Measurements from ENCODE around the gene FAM180B. TPM values are rescaled to one million over a fixed set of nuclear protein-coding genes. Genes with fewer than 3 reads are reported as not detected.

The FAM180B gene
- total RNA-seq, 1 donor from 2014 or later: not detected

DNA sequence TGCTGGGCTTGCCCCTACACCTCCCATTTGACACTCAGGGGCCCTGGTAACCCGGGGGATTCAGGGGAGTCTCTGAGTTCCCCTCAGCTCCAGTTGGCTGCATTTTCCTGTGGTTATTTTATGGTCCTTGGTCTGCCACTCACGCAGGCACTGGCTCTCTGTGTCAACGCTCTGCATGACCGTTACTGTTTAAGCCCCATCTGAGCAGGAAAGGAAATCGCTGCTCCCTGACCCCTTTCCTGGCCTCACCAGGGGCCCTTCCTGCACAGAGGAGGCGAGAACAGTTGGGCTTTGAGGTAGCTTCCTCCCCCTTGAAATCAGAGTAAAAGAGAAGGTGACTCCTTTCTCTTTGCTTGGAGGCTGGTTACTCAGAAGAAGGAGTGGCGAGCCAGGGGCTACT is 5.3 kb downstream of the FAM180B start:
- DNase-seq: no peak
- intact Hi-C loops (cut with DNase I): no loop called here
- no peak for ATAC-seq (ENCODE audit: poor library complexity)

DNA sequence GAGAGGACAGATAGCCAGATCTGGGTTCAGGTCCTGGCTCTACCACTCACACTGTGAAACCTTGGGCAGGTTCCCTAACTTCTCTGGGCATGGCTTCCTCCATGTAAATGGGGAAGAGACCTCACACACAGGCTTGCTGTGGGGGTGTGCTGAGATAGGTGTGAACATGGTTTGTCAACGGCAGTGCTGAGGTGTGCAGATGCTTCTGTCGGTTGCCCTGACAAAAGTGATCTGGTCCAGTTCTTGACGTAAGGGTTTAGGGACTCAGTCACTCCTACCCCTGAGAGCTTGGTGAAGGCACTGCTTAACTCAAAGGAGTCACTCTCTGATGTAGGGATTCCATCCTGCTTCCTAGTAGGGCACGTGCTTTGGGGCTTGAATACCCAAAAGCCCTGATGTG is 5.8 kb downstream of the FAM180B start:
- DNase-seq: no peak
- no peak for ATAC-seq (ENCODE audit: poor library complexity)
- intact Hi-C loops (cut with DNase I): no loop called here

DNA sequence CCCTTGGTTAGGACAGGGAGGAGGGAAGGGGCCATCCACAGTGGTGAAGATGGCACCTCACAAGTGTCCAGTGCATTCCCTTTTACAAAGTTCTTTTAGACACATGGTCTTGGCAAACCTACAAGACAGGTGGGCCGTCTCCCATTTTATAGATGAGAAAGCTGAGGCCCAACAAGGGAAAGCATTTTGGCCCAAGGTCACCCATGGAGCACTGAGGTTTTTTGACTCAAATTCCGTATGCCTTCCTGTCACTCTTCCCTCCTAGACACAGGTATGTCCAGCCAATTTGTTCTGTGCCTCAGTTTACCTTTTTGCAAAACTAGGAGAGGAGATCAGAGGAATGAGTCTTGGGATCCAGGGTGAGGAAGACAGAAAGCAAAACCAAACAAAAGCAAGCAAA is 6.5 kb downstream of the FAM180B start:
- intact Hi-C loops (cut with DNase I): no loop called here
- DNase-seq: no peak
- ATAC-seq (ENCODE audit: poor library complexity): no peak

DNA sequence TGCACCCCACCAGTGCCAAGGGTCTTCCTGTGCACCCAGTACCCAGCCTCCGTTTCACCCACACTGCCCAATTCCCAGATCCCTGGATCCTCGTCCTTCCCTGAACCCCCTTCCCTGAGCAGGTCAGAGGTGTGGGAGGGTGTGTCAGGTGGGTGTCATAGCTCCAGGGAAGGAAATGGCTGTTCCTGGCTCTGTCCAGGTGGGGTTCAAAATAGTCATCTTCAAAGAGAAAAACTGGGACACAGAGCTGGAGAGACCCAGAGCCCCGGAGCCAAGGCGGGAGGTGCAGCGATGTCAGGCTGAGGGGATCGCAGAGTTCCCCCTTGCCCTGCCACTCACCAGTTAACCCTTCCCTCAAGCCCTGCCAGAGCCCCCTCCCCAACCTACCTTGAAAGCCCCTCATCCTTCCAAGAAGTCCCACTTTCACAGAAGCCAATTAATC is 7.0 kb downstream of the FAM180B start:
- no peak for ATAC-seq (ENCODE audit: poor library complexity)
- DNase-seq: no peak
- intact Hi-C loops (cut with DNase I): no loop called here

DNA sequence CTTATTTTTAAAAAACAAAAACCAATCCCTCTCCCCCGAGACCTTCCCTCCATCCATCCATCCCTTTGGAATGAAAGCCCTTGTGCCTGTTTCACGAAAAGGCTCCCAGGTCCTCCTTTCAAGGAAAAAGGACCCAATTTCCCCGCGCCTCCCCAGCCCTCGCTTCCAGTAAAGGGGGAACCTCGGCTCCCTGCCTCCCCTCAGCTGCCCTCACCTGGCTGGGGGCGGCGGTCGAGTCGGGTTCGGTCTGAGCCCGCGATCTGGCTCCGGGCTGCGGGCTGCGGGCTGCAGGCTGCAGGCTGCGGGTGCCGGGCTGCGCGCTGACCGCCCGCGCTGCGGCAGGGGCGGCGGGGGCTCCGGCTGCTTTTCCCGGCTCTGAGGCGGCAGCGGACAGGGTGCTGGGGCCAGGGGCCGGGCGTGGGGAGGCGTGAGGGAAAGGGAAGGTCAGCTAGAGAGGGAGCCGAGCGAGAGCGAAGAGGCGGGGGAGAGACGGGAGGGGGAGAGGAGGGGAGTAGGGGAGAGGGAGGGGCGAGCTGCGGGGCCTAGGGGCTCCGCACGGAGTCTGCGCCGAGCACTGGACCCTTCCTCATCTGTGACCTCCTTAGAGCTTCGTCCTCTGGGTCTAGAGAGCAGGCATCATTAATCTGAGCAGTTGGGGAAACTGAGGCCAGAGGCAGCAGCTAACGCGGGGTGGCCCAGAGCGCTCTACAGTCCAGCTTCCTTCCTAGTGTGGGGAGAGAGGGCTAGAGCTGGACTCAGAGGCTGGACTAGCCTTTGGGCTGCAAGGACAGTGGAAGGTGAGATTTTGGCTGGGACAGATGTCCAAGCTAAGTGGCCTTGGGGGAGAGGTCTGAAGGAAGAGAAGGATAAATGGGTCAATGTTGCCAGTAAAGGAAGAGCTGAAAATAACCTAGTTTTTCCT is 7.7 kb downstream of the FAM180B start, which contains the start of gene C1QTNF4:
Gene C1QTNF4, minus strand, starts transcription at position 478 of the 922 bp plus-strand sequence. CDS start 3,601 bp downstream, outside the sequence.
- ATAC-seq (ENCODE audit: poor library complexity): no peak
- DNase-seq: no peak
- intact Hi-C loops (cut with DNase I): no loop called here

DNA sequence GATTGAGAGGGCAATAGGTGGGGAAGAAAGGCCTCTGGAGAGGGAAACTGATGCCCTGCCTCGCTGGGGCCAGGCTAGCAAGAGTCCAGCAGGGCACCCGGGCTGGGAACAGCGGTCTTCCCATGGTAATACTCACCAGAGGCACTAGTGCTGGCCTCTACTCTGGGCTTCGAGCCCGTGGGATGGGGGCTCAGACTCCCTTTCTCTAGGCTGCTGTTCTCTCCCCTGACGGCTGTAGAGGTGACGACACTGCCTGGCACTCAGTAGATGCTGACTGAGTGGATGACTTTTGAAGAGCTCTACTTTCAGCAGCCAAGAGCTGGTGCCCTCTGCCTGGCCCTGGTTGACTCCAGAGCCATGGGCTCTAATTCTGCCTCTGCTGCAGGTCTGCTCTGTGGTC is 8.6 kb downstream of the FAM180B start:
- intact Hi-C loops (cut with DNase I): no loop called here
- DNase-seq (peak; percentile 61), ATAC-seq (ENCODE audit: poor library complexity) (peak; percentile 94)

DNA sequence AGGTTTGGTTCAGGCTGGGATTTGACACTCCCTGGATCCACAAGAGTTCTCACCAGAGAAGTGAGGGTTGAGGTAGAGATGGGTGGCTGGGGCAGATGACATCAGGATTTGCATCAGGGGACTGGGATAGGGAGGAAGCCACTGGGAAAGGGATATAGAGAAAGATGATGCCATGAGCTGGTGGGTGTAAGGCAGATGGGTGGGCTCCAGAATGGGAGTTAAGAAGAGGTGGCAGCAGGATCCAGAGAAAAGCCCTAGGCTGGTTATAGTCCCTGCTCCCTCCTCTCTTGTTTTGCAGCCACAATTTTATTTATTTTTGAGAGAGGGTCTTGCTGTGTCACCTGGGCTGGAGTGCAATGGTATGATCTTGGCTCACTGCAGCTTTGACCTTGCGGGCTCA is 9.5 kb downstream of the FAM180B start:
- DNase-seq (no peak), ATAC-seq (ENCODE audit: poor library complexity) (no peak)
- intact Hi-C loops (cut with DNase I): no loop called here

DNA sequence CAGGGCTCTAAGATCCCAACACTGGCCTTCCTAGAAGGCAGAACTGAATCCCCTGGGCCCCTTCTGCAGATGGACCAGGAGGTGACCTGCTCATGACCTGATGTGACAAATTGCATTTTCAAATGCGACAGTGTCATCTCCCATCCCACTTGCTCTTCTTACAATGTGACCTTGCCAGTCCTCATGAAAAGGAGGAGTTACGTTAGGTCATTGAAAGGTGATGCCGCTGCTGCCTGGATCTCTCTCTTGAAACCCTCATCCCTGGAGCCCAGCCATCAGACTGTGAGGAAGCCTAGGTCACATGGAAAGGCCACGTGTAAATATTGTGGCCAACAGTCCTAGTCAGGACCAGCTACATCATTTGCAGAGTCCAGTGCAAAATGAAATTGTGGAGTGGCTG is 13.4 kb downstream of the FAM180B start:
- DNase-seq (no peak), ATAC-seq (ENCODE audit: poor library complexity) (no peak)
- intact Hi-C loops (cut with DNase I): loop anchor here (10.0 kb wide), 1 partner anchor 95 kb away; no protein-coding TSS in a partner anchor

DNA sequence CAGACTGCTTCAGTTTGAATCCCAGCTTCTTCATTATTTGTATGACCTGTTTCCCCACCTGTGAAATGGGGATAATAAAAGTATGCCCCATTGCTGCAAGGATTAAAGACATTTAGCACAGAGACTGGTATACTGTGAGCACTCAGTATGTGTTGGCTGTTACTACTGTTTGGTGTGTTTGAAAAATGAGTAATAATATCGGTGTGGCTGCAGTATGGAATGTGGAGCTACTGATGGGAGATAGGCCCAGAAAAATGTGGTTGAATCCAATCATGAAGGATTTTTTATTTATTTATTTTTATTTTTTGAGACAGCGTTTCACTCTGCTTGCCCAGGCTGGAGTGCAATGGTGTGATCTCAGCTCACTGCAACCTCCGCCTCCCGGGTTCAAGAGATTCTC is 16.8 kb downstream of the FAM180B start:
- intact Hi-C loops (cut with DNase I): loop anchor here (10.0 kb wide), 1 partner anchor 98 kb away; no protein-coding TSS in a partner anchor
- DNase-seq (no peak), ATAC-seq (ENCODE audit: poor library complexity) (no peak)

DNA sequence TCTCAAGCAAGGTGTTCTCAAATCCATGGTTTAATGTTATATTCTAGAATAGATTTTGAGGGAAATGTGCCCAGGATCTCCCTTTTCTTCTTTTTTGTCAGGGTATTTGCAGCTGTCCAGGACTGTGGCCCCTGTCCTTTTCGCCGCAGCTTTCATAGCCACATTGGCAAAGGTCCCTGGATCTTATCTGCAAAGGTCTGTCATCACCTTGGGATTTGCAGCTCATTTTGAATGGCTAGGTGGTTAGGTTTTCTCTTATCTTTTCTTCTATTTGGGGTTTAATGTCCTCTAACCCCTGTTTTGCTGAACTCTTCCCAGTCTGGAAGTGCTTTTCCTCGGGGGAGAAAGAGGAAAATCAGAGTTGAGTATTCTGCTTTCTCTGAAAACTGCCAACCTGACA is 19.4 kb downstream of the FAM180B start:
- no peak for DNase-seq
- peak; percentile 53 for ATAC-seq (ENCODE audit: poor library complexity)
- intact Hi-C loops (cut with DNase I): loop anchor here (10.0 kb wide), 1 partner anchor 101 kb away; no protein-coding TSS in a partner anchor

DNA sequence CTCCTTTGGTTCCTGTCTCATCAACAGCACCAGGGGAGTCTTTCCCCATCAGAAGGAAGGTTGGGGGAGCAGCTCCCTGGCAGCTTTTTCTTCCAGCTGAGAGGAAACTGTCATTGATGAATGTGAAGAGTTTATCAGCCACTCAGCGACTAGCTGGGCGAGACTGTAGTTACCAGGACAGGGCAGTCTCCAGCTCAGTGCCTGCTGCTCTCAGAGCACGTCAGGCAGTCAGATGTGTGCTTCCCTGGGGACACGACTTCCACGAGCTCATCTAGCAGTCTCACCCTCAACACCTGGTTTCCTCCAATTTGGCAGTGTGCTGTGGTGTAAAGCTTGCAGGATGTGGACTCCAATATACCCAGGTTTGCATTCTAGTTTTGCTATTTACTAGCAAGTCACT is 20.3 kb downstream of the FAM180B start:
- peak; percentile 81 for ATAC-seq (ENCODE audit: poor library complexity)
- DNase-seq: no peak
- intact Hi-C loops (cut with DNase I): loop anchor here (10.0 kb wide), 1 partner anchor 102 kb away; no protein-coding TSS in a partner anchor

DNA sequence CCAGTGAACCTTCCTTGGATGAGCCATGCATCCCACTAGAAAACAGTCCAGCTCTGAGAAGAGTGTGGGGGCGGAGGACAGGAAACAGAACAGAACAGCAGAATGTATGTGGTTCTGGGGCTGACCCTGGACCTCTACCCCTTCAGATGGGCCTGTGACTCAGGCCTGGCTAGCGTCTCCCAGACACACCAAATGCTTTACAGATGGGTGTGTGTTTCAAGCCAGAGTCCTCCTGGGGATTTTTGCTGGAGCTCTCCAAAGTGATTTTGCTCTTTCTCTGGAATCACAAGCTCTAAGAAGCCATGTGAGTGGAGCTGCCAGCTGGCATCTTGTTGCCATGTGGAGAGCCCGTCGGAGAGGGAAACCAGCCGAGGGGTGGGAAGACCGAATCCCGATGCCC is 20.9 kb downstream of the FAM180B start:
- DNase-seq: peak; percentile 70
- intact Hi-C loops (cut with DNase I): loop anchor here (10.0 kb wide), 1 partner anchor 103 kb away; no protein-coding TSS in a partner anchor
- peak; percentile 56 for ATAC-seq (ENCODE audit: poor library complexity)

DNA sequence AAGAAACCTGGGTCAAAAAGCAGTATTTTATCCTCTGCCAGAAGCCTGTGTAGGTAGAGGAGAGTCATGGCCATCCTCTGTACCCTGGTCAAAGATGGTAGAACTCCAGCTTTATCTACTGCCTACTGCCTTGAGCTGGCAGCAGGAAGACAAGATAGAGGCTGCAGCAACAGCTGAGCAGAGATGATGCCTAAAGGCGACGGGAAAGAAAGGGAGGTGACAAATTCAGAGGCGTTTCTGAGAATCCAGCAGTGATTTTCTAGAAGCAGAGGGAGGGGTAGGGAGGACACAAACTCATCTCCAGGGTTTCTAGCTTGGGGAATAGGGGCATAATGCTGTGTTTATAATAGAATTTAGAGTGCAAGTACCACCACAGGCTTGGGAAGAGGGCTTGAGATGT is 23.2 kb downstream of the FAM180B start:
- ATAC-seq (ENCODE audit: poor library complexity) (no peak), DNase-seq (no peak)
- intact Hi-C loops (cut with DNase I): loop anchor here (10.0 kb wide), 1 partner anchor 105 kb away; no protein-coding TSS in a partner anchor

DNA sequence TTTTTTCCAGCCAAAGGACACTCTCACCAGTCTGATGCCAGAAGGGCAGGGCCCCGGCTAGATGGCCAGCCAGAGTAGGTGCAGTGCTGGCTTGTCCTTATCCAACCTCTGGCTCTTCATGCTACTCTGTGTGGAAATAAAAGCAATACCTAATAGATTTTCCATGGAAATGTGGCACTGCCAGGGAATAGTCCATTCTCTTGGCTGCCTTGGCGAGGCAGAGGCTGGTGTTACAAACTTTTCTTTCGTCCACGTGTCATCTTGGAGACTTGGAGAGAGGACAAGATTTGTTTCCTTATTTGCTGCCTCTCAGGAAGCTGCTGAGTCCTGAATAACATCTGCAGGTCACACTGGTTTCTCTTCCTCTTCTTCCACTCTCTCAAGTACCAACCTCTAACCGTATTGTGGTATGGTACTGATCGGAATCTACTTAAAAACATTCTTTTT is 24.9 kb downstream of the FAM180B start:
- ATAC-seq (ENCODE audit: poor library complexity): peak; percentile 55
- intact Hi-C loops (cut with DNase I): no loop called here
- DNase-seq: no peak

DNA sequence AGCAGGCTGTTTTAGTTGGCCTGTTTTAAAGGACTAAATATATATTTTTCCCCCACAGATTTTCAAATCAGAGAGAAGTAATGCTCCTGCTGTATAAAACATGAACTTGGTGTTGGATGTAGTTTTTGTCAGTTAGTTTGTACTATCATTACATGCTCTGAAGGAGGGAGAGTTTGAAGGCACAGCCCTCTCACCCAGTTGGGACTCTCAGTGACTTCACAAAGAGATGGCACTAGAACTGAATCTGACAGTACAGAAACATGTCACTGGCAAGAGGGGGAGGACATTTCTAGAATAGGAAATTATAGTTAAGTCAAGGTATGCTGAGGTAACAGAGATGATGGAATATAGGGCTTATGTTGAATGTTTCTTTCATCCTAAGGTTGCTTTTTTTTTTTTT is 28.8 kb downstream of the FAM180B start:
- intact Hi-C loops (cut with DNase I): no loop called here
- no peak for DNase-seq
- no peak for ATAC-seq (ENCODE audit: poor library complexity)

DNA sequence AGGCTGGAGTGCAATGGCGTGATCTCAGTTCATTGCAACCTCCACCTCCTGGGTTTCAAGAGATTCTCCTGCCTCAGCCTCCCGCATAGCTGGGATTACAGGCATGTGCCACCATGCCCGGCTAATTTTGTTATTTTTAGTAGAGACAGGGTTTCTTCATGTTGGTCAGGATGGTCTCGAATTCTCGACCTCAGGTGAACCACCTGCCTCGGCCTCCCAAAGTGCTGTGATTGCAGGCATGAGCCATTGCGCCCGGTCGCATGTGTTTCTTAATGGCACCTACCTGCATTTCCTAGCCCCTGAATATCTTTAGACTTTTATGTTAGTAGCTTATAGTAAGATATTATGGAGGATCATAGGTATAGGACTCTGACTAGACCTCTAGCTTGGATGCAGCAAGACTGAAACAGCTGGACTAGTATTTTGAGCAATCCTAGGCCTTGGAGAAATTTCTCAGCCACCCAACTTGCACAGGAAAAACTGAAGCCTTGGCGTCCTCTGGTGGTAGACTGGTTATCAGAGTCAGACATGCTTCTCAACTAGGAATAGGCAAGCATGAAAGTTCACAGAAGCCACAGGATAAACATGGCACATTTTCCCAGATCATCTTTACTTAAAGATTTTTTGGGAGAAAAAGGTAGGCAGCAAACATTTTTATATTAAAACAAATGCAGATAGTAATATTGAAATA is 30.4 kb downstream of the FAM180B start:
- DNase-seq: no peak
- intact Hi-C loops (cut with DNase I): no loop called here
- ATAC-seq (ENCODE audit: poor library complexity): peak; percentile 79

DNA sequence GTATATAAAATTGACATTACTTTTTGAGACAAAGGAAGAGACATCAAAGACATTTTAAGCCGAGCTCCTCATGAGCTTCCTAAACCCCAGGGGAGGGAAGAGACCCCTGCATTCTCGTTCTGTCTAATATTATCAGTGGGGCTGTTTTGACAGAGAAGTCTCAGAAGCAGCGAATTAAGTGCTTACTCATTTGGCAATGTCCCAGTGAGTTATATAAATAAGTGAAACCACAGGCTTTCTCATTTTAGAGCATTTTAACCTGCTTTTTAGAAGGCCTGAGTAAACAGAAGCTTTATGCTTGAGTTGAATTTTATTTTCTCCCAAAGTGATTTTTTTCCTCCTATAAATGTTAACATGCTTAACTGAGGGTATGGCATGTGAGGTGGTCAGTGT is 30.9 kb downstream of the FAM180B start:
- intact Hi-C loops (cut with DNase I): no loop called here
- ATAC-seq (ENCODE audit: poor library complexity) (no peak), DNase-seq (no peak)

DNA sequence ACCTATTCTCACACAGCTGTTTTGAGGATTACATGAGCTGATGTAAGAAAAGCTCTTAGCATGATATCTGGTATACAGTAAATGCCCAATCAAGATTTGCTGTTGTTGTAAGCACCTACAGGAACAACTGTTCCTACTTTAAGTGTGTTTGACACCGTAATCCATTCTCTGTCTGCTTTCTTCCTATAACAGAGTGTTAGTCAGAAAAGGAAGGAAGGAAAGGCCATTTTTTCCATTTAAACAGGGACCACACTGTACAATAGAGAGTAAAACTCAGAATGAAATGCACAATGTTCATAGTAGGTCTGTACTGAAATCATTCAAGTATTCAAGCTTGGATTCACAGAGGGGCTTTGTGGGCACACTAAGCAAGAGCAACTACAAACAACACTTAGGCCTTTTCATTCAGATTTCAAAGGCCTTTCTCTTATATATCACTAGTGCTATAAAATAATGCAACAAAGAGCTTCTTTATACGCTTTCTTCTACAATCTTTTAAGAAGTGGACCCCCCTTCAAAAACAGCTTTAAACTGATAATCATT is 34.4 kb downstream of the FAM180B start:
- intact Hi-C loops (cut with DNase I): no loop called here
- DNase-seq (no peak), ATAC-seq (ENCODE audit: poor library complexity) (no peak)

DNA sequence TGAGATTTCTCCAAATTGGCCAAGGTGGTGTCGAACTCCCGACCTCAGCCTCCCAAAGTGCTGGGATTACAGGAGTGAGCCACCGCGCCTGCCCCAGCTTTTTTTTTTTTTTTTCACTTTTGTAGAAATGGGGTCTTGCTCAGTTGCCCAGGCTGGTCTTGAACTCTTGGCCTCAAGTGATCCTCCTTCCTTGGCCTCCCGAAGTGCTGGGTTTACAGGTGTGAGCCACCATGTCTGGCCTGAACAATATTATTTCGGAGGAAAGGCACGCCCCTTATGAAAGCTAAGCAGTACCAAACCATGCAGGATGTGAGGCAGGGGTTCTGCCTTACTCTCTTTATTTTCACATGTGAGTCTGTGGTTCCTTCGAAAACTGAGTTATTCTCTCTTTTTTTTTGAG is 39.8 kb downstream of the FAM180B start:
- ATAC-seq (ENCODE audit: poor library complexity) (no peak), DNase-seq (no peak)
- intact Hi-C loops (cut with DNase I): no loop called here

Measured in Right ventricle myocardium superior (tissue), 1 donor.